GM12892 (cell line): ENCODE results near the gene CNGB1.
"Not testable (repeated sequence)": the region's sequence is repeated elsewhere in the genome, so short reads cannot be mapped to it uniquely, and the experiment has no call there.

Experiments used
- DNase-seq: peaks from one replicate; pipeline ENCODE4 v3.0.0; 2011; ENCODE audit not compliant: insufficient read length
- FAIRE-seq: peaks from 2 replicates; lab custom pipeline; 2011; peaks lifted over from hg19 to GRCh38; lab: Jason Lieb, UNC
- POLR2A ChIP-seq: IDR thresholded peaks from 2 replicates; pipeline ENCODE4 v1.6.1; 2011; ENCODE audit warnings: low read depth, low read length, control low read depth
- POLR2AphosphoS5 ChIP-seq: IDR thresholded peaks from 2 replicates; pipeline ENCODE4 v1.6.1; 2011; ENCODE audit warnings: low read depth, low read length, control low read depth
- TAF1 ChIP-seq: IDR thresholded peaks from 2 replicates; pipeline ENCODE4 v1.6.1; 2011; ENCODE audit warnings: low read depth, mild to moderate bottlenecking, control low read depth, low read length, borderline replicate concordance

Gene CNGB1

DNA sequence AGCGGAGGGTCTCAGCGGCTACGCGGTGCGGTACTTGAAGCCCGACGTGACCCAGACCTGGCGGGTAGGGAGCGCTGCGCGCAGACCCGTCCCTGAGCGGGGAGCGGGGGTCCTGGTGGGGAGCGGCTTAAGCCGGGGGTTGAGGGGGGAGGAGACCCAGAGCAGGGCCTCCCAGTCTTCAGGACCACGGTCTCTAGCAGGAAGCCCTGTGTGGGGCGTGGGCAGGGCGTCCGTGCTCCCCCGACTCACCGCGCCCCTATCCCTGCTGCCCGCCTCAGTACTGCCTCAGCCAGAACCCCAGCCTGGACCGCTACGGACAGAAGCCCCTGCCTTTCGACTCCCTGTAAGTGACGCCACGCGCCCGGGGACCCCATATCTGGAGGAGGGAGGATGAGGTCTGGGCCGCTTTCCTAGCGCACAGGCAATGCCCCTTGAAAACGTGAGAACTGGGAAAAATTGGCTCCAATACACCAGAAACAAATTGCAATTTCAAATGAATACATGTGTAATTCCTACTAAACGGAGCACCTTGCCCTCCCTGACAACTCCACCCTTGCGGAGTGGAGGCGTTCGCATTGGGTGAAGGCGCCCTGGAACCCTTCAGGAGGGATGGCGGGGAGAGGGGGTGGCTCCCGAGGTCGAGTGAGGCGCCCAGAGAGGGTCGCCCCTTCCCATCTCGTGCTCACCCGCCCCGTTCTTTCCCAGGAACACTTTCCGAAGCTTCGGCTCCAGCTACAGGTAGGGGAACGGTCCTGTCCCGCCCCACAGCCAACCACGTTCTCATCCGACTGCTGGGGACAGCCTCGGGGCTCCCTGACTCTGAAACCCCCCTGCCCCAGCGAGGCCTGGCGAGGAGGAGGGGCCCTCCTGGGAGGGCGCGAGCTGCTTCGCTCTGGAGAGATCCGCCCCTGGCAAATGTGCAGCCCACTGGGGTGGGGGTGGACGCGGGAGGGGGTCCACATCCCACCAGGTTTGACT is 14.6 kb upstream of the CNGB1 start:
- FAIRE-seq (no peak), DNase-seq (peak; percentile 42)
- no peak for TF ChIP-seq TAF1
- no peak for TF ChIP-seq POLR2A
- no peak for TF ChIP-seq POLR2AphosphoS5

DNA sequence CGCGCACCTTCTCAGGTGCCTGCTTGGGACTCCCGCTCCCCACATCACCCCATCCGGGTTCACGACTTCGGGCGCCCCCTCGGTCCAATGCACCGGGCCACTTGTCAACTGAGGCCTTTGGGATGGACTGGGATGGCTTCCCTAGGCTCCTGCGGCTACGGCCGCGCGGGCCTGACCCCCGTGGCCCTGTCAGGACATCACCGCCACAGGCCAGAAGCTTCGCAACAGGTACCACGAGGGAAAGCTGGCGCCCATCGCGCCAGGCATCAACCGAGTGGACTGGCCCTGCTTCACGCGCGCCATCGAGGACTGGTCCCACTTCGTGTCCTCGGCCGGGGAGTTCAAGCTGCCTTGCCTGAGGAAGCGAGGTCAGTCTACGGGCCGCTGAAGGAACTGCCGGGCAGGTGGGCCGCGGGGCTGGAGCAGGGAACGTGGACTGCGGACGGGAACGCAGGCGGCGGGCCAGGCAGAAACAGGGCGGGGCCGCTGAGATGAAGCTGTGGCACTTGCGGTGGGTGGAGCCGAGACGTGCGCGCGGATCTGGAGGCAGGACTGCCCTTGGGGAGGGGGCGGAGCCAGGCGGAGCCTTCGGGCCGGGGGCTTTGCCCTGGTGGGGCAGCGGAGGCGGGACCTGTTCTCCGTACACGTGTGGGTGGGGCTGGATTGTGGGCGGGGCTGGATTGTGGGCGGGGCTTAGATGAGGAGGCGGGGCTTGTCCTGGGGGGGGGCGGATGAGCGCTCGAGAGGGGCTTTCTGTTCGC is 13.7 kb upstream of the CNGB1 start:
- TF ChIP-seq POLR2AphosphoS5: no peak
- FAIRE-seq (no peak), DNase-seq (peak; percentile 74)

DNA sequence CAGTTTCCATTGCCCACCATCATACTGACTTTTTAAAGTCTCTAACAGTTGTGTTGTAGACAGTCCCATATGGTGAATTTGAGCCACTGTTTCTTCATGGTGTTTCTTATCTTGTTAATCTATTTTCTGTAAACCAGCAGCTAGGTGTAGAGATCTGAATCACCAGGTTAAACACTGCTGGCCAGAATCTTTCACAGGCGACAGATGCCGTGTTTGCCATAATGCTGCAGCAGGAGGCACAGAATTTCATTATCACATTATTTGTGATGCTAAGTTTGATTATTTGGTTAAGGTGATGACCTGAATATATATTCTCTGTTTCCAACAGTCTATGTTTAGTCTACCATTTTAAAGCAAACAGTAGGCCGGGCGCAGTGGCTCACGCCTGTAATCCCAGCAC is 11.5 kb upstream of the CNGB1 start:
- TF ChIP-seq POLR2A: no peak
- no peak for TF ChIP-seq TAF1
- DNase-seq (no peak), FAIRE-seq (peak; percentile 14)

DNA sequence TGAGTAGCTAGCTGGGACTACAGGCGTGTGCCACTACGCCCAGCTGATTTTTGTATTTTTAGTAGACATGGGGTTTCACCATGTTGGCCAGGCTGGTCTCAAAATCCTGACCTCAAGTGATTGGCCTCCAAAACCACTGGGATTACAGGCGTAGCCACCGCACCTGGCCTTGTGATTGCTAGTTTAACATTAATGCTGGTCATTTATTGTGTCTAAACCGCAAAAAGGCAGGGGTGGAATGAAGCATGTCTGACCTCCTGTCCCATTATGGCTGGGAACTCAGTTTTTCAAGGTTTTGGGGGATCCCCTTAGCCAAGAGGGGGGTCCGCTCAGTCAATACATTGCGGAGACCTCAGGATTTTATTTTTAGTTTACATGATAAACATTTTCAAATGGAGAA is 10.7 kb upstream of the CNGB1 start:
- TF ChIP-seq TAF1 (no peak), POLR2A (no peak), POLR2AphosphoS5 (no peak)
- no peak for DNase-seq
- no peak for FAIRE-seq

DNA sequence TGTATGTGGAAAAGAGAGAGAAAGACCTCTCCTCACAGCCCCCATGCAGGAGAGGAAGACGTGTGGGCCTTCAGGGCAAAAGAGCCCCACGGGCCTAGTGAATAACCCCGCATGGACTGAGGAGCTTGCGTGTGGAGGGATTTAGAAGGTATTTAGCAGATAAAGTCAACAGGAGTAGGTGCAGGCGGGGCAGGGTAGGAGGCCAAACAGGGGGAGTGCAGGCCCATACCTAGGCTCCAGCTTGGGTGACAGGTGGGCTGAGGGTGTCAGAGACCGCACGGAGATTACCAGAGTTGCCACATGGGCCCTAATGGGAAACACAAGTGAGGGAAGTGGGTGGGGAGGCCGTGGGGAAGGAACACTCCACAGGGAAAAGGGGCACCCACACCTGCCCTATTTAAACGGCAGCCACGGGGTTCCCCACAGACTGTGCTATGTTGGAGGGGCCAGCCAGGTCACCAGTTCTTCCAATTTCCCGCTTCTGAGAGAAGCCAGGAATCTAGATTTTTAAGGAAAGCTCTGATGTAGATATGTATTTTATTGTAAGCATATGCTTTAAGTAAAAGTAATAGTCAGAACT is 8.2 kb upstream of the CNGB1 start:
- TF ChIP-seq POLR2AphosphoS5 (no peak), TAF1 (no peak), POLR2A (no peak)
- DNase-seq: no peak
- no peak for FAIRE-seq

DNA sequence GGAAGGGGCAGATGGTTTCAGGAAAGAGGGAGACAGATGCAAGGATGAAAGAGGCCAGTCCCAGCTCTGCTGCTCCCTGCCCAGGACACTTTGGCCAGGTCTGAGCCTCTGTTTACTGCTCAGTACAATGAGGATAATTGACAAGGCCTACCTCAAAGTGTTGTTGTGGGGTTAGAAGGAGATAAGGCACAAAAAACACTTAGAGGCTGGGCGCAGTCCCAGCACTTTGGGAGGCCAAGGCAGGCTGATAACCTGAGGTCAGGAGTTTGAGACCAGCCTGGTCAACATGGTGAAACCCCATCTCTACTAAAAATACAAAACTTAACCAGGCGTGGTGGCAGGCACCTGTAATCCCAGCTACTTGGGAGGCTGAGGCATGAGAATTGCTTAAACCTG is 7.1 kb upstream of the CNGB1 start:
- not testable (repeated sequence) for DNase-seq, FAIRE-seq

DNA sequence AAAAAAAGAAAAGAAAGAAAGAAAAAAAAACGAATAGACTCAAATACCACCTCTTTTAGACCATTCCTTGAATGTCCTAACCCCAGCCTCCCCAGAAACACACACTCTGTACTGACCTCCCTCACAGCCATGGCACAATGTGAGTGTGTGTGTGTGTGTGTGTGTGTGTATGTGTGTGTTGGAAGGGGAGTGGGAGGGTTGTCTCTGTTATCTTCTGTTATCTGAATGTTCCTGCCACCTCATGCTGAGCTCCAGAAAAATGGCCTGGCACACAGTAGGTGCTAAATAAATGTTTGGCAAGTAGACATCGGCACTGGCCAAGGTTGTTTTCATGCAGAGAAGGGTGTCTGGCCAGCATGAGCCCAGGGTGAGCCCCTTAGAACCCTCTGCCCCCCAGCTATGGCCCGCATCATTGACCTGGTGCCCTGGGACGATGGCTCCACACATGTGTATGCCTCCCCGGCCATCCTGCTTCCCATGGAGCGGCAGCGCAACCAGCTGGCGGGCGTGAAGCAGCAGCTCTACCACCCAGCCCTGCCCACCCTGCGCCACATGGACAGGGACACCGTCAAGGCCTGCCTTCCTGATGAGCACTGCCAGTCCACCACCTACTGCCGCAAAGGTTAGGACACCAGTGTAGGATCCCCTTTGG is 6.6 kb upstream of the CNGB1 start:
- FAIRE-seq (no peak), DNase-seq (no peak)
- TF ChIP-seq POLR2AphosphoS5 (no peak), POLR2A (no peak), TAF1 (no peak)

DNA sequence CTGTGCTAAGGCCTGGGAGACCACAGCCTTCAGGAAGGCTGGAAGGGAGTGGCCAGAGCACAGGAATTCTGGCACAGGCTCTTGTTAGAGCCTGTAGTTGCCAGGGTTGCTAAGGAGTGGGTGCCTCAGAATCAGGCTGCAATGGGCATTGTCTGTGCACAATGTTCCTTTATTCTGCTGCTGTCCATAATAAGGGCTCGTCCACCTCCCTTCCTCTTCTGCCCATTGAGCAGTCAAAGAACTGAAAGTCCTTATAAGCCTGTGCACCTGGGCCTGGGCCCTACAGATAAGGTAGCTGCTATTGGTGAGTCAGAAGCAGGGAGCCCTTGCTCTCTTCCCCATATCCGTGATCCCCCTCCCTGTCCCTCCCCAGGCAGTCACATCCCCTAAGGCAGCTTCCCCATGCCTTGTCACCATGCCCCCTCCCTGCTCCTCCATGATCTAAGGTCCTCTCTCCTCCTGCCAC is 5.4 kb upstream of the CNGB1 start:
- DNase-seq: no peak
- FAIRE-seq: no peak

DNA sequence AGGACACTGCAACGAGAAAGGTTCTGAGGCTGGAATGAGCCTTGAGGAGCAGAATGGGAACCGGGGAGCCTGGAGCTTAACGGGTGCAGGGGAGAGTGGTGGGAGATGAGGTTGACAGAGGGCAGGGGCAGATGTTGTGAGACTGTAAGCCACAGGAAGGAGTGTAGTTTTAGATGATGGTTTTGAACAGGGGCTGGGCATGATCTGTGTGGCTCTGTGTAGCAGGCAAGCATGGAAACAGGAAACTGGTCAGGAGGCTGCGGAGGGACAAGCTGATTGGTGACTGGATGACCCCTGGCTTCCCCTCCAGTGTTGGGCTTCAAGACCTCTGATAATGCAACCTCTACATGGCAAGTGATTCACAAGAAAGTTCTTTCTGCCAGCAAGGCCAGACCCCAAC is 1.4 kb upstream of the CNGB1 start:
- no peak for FAIRE-seq
- no peak for TF ChIP-seq POLR2A
- no peak for DNase-seq

More for the DNA sequence above, 5.4 kb upstream of the CNGB1 start:
- TF ChIP-seq TAF1: no peak
- no peak for TF ChIP-seq POLR2AphosphoS5
- TF ChIP-seq POLR2A: no peak

DNA sequence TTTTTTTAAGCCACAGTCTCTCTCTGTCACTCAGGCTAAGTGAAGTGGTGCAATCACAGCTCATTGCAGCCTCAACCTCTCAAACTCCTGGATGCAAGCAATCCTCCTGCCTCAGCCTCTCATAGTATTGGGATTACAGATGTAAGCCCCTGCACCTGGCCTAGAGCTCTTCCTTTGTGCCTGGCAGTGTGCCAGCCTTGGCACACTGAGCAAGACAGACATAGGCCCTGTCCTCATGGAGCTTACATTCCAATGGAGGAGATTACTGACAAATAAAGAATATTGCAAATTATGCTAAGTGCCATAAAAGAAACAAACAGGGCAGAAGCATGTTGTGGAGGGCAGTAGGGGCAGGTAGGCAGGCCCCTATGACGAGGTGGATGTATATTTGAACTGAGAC is 920 bp upstream of the CNGB1 start:
- DNase-seq: no peak

DNA sequence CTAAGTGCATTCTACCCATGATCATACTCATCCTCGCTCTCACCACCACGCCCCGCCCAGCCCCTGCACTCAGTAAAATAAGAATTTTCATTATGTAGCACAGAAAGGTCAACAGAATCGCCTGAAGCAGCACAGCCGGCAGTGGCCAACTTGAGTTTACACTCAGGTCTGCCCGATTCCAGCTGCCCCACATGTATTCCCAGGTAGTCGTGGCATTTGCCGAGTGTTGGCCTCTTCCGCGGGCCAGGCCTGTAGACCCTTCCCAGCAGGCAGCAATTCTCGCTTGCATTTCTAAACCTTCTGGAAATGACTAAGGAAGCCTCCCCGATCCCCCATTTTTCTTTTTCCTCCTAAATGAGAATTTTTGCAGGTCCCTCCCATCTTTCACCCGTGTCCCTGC is 609 bp downstream of the CNGB1 start:
- TF ChIP-seq POLR2A (no peak), TAF1 (no peak), POLR2AphosphoS5 (no peak)
- FAIRE-seq (no peak), DNase-seq (no peak)

More for the DNA sequence above, 920 bp upstream of the CNGB1 start:
- no peak for FAIRE-seq
- no peak for TF ChIP-seq POLR2A
- no peak for TF ChIP-seq TAF1
- no peak for TF ChIP-seq POLR2AphosphoS5
